Spleen (tissue), 7 donors: ENCODE measurements around the gene CPLANE1.

Source experiments
- POLR2A ChIP-seq, 3 donors: fragments of 450-650 bp; IDR thresholded peaks; one replicate each; pipeline ENCODE4 v1.5.1; 2017; ENCODE audit warnings: antibody characterized with exemption in 3 of 3, mild to moderate bottlenecking in 1 of 3
- POLR2AphosphoS5 ChIP-seq, 3 donors: sonication (generic); formaldehyde crosslinking; IDR thresholded peaks; one replicate each; pipeline ENCODE4 v1.5.1; 2017; ENCODE audit warnings: antibody characterized with exemption in 3 of 3
- TF ChIP-seq, protein P1 (sequence below), 11 experiments: fragments of 200-600 bp in 7 of 11; fragments of 450-650 bp in 4 of 11; sonication (generic) in 4 of 11; IDR thresholded peaks in 8 of 11; conservative IDR thresholded peaks in 3 of 11; 1 replicate in 7 of 11; 2 replicates in 4 of 11; pipeline versions ENCODE4 v1.4.0 to v1.8.0; 2016 to 2021; ENCODE audit warnings: antibody characterized with exemption in 11 of 11, inconsistent platforms in 4 of 11, mild to moderate bottlenecking in 1 of 11
- donor health status: DM: no; HTN: no; CAD: no; lungs with moderate emphysema.
- donor health status: DM: no; HTN: no; CAD: no.
- donor health status: DM: no; HTN: no; CAD: no.

DNA sequence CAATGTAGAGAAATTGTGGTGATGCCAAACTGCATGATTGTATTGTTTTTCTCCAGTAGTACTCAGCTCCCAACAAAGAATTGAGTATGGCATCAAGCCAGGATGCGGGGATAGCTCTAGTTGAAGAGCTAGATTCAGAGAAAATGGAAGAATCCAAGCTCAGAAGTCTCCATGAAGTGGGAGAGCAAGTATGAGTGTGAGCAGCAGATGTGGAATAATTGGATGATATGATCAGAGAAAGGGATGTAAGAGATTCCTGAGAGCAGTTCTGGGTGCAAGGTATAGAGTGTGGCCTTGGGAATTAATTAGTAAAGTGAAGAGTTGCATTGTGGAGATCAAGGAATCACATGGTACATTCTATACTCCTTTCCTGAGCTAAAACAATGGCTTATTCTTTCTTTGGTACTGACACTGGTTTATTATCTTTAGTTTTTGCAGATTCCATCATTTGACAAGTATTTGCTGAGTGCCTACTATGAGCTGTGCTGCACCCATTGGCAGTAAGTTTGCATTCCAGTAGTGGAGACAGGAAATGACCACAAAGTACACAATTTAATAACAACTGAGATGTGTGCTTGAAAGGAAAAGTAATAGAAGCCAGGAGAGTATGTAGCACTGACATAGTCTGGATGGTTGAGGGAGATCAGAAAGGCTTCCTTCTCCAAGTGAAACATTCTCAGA is 177.1 kb downstream of the CPLANE1 start:
- TF ChIP-seq, protein P1, sequence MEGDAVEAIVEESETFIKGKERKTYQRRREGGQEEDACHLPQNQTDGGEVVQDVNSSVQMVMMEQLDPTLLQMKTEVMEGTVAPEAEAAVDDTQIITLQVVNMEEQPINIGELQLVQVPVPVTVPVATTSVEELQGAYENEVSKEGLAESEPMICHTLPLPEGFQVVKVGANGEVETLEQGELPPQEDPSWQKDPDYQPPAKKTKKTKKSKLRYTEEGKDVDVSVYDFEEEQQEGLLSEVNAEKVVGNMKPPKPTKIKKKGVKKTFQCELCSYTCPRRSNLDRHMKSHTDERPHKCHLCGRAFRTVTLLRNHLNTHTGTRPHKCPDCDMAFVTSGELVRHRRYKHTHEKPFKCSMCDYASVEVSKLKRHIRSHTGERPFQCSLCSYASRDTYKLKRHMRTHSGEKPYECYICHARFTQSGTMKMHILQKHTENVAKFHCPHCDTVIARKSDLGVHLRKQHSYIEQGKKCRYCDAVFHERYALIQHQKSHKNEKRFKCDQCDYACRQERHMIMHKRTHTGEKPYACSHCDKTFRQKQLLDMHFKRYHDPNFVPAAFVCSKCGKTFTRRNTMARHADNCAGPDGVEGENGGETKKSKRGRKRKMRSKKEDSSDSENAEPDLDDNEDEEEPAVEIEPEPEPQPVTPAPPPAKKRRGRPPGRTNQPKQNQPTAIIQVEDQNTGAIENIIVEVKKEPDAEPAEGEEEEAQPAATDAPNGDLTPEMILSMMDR (IDR thresholded peaks at IDR 0.05 in 8 of 11, conservative IDR thresholded peaks at IDR 0.05 in 3 of 11), result no peak
- TF ChIP-seq POLR2A (IDR thresholded peaks at IDR 0.05), result no peak
- no peak for TF ChIP-seq POLR2AphosphoS5 (IDR thresholded peaks at IDR 0.05)
